ENCODE data around the gene APOA5. TPM values are rescaled to one million over a fixed set of nuclear protein-coding genes. Genes with fewer than 3 reads are reported as not detected.
A peak's percentile ranks its signal among the peaks of the same experiment; 100 is the strongest.

The APOA5 gene
- total and polyA plus RNA-seq, 2 of the 13 experiments (the other 11 are each of a cell fraction or from before 2014, with no cell fraction given), result 44.0 to 49.1 TPM

DNA sequence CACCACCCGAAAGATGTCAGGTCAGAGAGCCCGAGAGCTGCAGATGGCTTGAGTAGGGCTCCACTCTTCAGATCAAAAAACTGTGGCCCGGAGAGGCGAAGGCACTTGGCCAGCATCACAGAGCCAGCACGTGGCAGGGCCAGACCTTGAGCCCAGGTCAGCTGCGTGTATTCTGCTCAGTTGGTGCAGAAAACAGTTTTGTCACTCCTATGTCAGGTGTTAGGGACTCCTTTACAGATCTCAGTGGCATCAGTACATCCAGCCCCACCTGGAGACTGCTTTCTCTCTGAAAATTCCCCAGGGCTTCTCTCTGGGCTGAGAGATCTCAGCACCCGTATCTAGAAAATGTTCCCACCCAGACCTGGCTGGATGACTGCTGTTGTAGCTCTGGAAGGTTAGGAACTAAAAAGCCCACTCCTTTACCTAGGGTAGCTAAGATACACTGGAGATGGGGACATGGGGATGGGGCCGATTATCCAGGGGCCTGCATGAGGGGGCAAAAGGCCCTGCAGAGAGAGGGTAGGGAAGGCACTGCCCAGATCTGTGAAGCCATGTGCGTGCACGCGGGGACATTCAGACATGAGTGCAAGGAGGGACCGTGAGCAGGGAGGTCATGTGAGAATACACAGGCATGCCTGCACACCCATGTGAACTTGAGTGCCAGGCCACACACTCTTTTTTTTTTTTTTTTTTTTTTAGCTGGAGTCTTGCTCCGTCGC, 42.3 kb upstream of the APOA5 start (continued):
- TF ChIP-seq XRCC5 (optimal IDR thresholded peaks at IDR 0.05; ENCODE audit: low read length) (no peak), PHF21A (CRISPR knock-in tag; IDR thresholded peaks at IDR 0.05) (no peak), RFX1 (IDR thresholded peaks at IDR 0.05) (no peak), ZMYM3 (CRISPR knock-in tag; IDR thresholded peaks at IDR 0.05) (no peak), MAFG (CRISPR knock-in tag; IDR thresholded peaks at IDR 0.05) (no peak), KDM6A (CRISPR knock-in tag; IDR thresholded peaks at IDR 0.05; ENCODE audit: low read depth) (no peak), HMGA1 (CRISPR knock-in tag; conservative IDR thresholded peaks at IDR 0.05) (no peak), TEAD2 (CRISPR knock-in tag; IDR thresholded peaks at IDR 0.05) (no peak), NFKBIZ (CRISPR knock-in tag; IDR thresholded peaks at IDR 0.05) (no peak), SMARCE1 (IDR thresholded peaks at IDR 0.05; ENCODE audit: borderline replicate concordance) (no peak), ZNF646 (CRISPR knock-in tag; IDR thresholded peaks at IDR 0.05) (no peak), SNAI1 (CRISPR knock-in tag; IDR thresholded peaks at IDR 0.05; ENCODE audit: borderline replicate concordance) (no peak), GFI1 (CRISPR knock-in tag; IDR thresholded peaks at IDR 0.05; ENCODE audit: borderline replicate concordance) (no peak), KLF16 (CRISPR knock-in tag; IDR thresholded peaks at IDR 0.05) (peak in 1 of 2 experiments; percentile 82; a peak in 2 of 4 replicates), CC2D1A (CRISPR knock-in tag; IDR thresholded peaks at IDR 0.05) (no peak), HOXA7 (CRISPR knock-in tag; IDR thresholded peaks at IDR 0.05) (0 out of 2 replicates have a peak, but pooled peaks have one; percentile 33), ZNF891 (CRISPR knock-in tag; IDR thresholded peaks at IDR 0.05) (peak; percentile 27; the same call in 1 of the 2 replicates), ZNF335 (CRISPR knock-in tag; IDR thresholded peaks at IDR 0.05) (no peak), SNAPC2 (CRISPR knock-in tag; IDR thresholded peaks at IDR 0.05) (no peak)
- TF ChIP-seq, protein P1, sequence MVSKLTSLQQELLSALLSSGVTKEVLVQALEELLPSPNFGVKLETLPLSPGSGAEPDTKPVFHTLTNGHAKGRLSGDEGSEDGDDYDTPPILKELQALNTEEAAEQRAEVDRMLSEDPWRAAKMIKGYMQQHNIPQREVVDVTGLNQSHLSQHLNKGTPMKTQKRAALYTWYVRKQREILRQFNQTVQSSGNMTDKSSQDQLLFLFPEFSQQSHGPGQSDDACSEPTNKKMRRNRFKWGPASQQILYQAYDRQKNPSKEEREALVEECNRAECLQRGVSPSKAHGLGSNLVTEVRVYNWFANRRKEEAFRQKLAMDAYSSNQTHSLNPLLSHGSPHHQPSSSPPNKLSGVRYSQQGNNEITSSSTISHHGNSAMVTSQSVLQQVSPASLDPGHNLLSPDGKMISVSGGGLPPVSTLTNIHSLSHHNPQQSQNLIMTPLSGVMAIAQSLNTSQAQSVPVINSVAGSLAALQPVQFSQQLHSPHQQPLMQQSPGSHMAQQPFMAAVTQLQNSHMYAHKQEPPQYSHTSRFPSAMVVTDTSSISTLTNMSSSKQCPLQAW (CRISPR knock-in tag; IDR thresholded peaks at IDR 0.05), result peak; percentile 11; the same call in 1 of the 2 replicates
- TF ChIP-seq, protein P2, sequence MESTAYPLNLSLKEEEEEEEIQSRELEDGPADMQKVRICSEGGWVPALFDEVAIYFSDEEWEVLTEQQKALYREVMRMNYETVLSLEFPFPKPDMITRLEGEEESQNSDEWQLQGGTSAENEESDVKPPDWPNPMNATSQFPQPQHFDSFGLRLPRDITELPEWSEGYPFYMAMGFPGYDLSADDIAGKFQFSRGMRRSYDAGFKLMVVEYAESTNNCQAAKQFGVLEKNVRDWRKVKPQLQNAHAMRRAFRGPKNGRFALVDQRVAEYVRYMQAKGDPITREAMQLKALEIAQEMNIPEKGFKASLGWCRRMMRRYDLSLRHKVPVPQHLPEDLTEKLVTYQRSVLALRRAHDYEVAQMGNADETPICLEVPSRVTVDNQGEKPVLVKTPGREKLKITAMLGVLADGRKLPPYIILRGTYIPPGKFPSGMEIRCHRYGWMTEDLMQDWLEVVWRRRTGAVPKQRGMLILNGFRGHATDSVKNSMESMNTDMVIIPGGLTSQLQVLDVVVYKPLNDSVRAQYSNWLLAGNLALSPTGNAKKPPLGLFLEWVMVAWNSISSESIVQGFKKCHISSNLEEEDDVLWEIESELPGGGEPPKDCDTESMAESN (CRISPR knock-in tag; conservative IDR thresholded peaks at IDR 0.05), result no peak; the same call in 1 of the 2 replicates

All from HepG2 (cell line).